Measurements from ENCODE around the gene EIF4A2.

- TF ChIP-seq CTCF (IDR thresholded peaks at IDR 0.05), result no peak
- no peak for TF ChIP-seq POLR2A (IDR thresholded peaks at IDR 0.05)
Observed at GRCh38 chr3:186824430-186825139, 41.2 kb downstream of the EIF4A2 start.
